Esophagus muscularis mucosa (tissue), 3 donors: ENCODE measurements around the gene EFCAB8.

Experiments used
- POLR2A ChIP-seq: fragments of 450-650 bp; IDR thresholded peaks from one replicate; pipeline ENCODE4 v1.6.1; 2017; ENCODE audit warnings: antibody characterized with exemption, moderate library complexity, mild to moderate bottlenecking, low read depth
- POLR2AphosphoS5 ChIP-seq, 2 donors: sonication (generic); formaldehyde crosslinking; IDR thresholded peaks; one replicate each; pipeline ENCODE4 v1.6.1; 2017; ENCODE audit warnings: antibody characterized with exemption in 2 of 2
- TF ChIP-seq, protein P1 (sequence below), 3 experiments: fragments of 200-600 bp in 2 of 3; fragments of 450-650 bp in 1 of 3; sonication (generic) in 2 of 3; IDR thresholded peaks; one replicate each; pipeline ENCODE4 v1.5.1; 2017 to 2019; ENCODE audit warnings: antibody characterized with exemption in 3 of 3, mild to moderate bottlenecking in 2 of 3, moderate library complexity in 1 of 3

DNA sequence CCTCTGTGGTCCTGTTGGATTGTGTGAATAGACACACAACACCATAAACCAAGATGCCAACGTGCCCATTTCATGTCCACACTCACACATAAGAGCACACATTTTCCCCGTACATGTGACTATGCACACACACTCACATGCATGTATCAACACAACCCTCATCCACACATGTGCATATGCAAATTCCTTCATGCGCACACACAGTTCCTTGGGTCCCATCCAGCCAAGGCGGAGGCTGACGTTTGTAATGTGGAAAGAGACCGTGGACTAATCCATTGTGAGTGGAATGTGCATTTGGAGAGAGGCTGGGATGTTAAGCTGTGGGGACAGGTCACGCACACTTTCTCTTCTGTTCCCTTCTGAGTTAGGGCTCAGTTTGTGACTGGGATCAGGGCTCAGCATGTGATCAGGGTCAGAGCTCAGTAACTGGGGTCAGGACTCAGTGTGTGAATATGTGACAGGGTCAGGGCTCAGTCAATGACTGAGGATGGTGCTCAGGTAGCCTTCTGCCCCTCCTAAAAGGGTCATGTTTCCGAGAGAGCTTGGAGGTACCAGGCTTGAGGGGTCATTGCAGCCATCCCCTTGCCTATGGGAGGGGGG, 148.2 kb downstream of the EFCAB8 start:
- TF ChIP-seq, protein P1, sequence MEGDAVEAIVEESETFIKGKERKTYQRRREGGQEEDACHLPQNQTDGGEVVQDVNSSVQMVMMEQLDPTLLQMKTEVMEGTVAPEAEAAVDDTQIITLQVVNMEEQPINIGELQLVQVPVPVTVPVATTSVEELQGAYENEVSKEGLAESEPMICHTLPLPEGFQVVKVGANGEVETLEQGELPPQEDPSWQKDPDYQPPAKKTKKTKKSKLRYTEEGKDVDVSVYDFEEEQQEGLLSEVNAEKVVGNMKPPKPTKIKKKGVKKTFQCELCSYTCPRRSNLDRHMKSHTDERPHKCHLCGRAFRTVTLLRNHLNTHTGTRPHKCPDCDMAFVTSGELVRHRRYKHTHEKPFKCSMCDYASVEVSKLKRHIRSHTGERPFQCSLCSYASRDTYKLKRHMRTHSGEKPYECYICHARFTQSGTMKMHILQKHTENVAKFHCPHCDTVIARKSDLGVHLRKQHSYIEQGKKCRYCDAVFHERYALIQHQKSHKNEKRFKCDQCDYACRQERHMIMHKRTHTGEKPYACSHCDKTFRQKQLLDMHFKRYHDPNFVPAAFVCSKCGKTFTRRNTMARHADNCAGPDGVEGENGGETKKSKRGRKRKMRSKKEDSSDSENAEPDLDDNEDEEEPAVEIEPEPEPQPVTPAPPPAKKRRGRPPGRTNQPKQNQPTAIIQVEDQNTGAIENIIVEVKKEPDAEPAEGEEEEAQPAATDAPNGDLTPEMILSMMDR (IDR thresholded peaks at IDR 0.05): no peak
- no peak for TF ChIP-seq POLR2A
- TF ChIP-seq POLR2AphosphoS5 (IDR thresholded peaks at IDR 0.05): no peak
